ENCODE measurements around the gene DIP2A.
"Not testable (repeated sequence)": the region's sequence is repeated elsewhere in the genome, so short reads cannot be mapped to it uniquely, and the experiment has no call there.

DIP2A gene

DNA sequence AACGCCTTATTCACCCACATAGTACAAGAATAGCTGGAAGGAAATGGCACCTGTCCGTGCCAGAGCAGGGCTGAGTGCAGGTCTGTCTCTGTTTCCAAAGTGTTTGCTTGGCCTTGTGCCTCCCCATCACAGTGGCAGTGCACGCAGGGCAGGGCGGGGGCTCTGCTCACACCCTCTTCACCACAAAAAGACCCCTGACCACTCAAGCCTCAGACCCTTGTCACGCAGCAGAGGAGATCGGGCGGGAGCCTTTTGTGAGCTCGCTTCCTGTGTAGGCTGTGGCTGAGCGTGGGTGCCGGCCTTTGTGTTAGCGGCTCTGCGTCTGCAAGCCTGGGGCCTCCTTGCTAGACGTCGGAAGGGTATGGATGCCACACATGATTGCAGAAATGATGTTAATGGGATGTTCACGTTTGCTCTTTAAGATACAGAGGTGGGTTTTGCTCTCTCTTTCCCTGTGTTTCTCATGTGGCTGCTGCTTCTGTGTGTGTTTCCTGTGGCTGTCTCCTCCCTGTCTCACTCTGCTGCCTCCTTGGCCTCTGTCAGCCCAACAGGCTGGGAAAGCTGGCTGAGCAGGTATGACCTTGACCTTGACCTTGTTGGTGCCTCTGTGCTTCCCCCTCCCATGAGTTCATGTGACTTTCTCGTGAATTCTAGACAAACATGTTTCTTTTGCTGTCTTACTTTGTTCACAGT lies 100.7 kb downstream of the DIP2A start:
- no peak for DNase-seq

- DNase-seq: no peak
Observed at GRCh38 chr21:46560568-46561444, 102.1 kb downstream of the DIP2A start.

DNA sequence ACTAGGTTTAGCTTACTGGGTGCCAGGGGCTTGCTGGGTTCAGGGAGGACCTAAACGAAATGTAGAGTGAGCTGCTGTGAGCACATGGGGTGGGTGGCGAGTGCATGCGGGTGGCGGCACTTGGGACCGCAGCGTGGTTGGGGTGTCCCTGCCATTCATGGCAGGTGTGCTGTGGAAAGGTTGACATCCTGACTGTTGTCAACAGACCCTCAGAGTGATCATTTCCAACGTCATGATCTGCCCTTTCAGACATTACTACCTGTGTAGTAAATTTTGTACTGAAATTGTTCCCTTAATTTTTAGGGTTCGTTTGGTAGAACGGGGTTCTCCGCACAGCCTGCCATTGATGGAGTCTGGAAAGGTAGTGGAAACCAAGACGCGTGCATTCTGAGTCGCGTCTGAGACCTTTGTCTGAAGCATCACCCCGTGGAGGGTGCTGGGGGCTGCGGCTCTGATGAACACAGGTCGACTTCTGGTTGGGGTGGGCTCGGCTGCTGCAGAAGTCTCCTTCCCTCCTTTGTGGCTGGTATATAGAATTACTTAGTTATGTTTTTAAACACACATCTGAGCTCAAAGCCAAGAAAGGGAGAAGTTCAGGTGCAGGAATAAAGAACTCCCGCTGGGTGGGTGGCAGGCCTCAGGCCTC lies 102.9 kb downstream of the DIP2A start:
- DNase-seq: no peak

DNA sequence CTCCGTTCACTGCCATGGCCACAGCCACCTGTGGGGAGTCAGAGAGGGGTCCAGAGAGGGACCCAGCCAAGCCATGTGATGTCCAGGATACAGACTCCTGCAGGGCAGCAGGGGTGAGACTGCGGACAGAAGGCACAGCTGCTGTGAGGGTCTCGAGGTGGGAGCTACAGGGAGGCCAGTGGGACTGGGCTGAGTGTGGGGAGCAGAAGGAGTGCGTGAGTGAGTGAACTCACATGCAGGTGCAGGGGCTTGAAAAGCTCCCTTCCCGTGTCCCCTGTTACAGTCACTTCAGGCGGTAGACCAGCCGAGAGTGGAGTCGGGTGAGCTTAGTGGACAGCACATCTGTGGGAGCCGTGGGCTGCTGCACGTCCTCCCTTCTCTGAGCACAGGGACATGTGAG lies 103.8 kb downstream of the DIP2A start:
- no peak for DNase-seq

DNA sequence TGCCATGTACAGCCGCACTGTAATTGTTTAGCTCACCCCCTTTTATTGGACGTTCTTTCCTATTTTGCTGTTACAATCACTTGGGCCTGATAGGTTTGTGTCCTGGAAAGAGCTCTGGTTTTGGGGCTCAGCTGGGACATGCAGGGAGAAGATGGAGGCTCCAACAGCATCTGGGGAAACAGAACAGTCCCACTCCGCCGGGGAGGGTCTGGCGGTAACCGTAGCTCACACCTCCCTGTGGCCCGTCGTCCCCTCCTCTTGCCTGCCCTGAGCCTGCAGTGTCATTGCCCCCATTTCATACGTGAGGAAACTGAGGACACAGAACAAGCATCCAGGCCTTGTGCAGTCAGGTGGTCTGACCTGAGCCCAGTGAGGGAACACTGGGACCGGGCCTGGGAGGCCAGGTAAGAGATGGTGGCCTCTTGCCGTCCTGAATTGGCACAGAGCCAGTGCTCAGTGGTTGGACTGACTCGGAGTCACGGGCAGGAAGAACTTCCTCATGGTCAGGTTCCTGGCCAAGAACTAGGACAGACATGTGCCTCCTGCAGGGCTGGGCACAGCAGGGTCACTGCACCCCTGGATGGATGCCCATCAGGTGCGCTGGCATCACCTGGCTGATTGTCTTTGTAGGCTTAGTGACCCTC lies 104.4 kb downstream of the DIP2A start:
- DNase-seq: no peak

DNA sequence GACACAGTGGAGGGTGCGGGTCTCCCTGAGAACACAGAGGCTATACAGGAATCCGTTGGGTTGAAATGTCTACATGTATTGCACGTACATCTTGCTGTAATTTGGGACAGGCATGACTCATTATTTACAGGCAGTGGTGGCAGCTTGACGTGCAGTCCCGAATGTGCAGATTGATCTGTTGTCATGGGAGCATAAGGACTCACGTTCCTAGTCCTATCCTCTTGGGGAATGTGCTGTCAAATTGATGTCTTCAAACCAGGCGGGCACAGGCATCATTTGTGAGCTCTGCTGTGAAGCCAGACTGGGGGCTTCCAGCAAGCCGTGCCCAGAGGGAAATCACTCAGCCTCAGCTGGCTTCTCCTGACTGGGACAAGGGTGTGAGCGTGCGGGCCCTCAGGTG lies 105.7 kb downstream of the DIP2A start:
- DNase-seq: no peak

DNA sequence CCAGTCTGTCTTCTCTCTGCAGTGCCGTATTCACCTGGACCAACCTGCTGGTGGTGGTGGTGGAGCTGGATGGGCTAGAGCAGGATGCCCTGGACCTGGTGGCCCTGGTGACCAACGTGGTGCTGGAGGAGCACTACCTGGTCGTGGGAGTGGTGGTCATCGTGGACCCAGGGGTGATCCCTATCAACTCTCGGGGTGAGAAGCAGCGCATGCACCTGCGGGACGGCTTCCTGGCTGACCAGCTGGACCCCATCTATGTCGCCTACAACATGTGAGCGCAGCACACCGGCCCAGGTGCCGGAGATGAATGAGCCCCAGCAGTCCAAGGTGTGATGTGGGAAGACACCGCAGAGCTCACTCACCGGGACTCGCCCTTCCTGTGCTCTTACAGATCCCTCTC lies 108.7 kb downstream of the DIP2A start:
- DNase-seq: no peak

DNA sequence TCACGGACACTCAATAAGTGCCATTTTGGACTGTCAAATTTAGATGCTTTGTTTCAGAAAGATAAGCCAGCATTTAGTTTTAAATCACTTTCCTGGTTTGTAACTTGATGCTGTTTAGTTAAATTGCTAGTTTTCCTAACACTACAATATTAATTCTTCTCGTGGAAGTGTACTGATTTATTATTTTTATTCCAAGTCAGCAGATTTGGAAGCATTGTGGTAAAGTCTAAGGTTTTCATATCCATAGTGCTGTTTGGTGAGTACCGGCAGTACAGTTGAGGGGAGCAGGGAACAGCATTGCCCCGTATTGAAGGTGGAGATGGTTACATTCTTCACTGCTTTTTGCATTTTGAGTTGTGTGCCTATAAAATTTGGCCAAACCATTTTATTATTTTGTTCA lies 109.9 kb downstream of the DIP2A start:
- no peak for DNase-seq

DNA sequence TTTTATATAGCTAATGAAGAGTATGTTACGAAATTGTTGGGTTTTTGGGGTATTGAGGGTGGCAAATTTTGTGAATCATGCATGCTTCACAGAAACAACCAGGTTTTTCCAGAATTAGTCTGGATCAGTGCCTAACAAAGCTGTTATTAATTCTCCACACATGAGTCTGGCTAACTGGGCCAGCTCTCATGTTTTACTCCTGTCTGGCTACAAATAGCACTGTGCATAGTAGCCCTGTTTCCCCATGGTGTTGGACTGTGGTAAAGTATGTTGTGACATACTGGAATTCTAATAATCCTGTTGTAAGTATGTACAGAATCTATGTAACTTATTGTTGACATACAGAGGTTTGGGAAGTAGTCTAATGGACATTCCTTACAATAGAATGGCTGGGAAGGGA lies 110.4 kb downstream of the DIP2A start:
- DNase-seq: no peak

- no peak for DNase-seq
Observed at GRCh38 chr21:46570119-46570518, 111.4 kb downstream of the DIP2A start.

DNA sequence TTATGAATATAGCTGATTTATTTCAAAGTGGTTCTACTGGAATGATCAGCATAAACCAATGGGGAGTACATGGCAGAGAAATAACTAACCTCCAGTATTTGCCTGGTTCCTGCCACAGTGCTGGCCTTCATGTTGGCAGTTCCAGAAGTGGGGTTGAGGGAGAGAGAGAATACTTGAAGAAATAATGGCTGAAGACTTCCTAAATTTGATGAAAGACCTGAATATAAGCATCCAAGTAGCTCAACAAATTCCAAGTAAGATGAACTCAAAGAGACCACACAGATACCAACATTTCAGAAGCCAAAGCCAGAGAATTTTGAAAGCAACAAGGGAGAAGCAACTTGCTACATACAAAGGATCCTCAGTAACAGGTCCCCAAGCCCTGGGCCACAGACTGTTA lies 111.9 kb downstream of the DIP2A start:
- no peak for DNase-seq

DNA sequence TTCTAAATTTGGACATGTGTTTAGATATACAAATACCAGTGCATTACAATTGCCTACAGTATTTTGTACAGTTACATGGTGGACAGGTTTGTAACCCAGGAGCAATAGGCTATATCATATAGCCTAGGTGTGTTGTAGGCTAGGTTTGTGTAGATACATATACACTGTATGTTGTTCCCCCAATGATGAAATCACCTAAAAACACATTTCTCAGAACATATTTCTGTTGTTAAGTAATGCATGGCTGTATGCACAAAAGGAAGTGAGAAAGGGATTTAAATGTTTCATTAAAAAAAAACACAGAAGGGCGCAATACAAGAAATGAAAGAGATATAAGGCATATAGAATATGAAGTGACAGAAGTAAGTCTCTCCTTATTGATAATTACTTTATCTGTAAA lies 114.2 kb downstream of the DIP2A start:
- DNase-seq: no peak

- not testable (repeated sequence) for DNase-seq
Observed at GRCh38 chr21:46577786-46578185, 119.1 kb downstream of the DIP2A start.

DNA sequence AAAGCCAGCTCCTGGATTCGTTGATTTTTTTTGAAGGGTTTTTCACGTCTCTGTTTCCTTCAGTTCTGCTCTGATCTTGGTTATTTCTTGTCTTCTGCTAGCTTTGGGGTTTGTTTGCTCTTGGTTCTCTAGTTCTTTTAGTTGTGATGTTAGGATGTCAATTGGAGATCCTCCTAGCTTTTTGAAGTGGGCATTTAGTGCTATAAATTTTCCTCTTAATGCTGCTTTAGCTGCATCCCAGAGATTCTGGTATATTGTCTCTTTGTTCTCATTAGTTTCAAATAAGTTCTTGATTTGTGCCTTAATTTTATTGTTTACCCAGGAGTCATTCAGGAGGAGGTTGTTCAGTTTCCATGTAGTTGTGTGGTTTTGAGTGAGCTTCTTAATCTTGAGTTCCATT lies 120.7 kb downstream of the DIP2A start:
- DNase-seq: not testable (repeated sequence)

DNA sequence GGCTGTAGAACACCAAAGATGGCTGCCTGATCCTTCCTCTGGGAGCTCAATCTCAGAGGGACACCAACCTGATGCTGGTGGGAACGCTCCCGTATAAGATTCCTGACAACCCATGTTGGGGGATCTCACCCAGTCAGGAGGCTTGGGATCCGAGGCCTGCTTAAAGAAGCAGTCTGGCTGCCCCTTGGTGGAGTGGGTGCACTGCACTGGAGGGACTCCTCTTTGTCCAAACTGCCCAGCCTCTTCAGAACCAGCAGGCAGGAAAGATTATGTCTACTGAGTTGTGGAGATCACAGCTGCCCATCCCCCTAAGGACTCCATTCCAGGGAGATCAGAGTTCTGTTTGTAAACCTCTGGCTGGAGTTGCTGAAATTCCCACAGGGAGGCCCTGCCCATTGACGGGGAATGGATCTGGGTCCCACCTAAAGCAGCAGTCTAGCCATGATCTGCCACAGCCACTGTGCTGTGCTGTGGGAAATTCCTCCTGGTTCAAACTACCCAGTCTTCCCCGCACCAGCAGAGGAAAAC lies 123.2 kb downstream of the DIP2A start:
- DNase-seq: no peak

DNA sequence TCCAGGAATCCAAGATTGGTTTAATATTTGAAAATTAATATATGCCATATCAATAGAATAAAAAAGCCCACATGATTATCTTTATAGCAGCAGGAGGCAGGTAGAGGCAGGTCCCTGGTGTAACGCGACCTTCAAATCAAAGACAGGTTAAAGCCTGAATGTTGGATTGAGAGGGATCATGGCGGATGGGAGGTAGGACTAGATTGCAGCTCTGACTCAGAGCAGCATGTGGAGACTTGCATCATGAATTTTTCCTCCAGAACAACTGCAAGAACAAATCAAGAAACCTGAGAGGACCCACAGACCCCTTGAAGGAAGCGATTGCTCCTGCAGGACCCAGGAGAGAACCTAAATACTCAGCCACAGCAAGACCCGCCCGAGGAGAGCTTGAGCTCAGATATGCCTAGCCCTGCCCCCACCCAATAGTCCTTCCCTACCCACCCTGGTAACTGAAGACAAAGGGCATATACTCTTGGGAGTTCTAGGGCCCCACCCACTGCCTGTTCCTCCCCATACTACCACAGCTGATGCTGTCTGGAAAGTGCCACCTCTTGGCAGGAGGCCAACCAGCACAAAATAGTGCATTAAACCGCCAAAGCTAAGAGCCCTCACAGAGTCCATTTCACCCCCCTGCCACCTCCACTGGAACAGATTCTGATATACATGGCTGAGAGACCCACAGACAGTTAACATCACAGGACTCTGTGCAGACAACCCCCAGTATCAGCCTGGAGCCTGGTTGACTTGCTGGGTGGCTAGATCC lies 126.7 kb downstream of the DIP2A start:
- no peak for DNase-seq

DNA sequence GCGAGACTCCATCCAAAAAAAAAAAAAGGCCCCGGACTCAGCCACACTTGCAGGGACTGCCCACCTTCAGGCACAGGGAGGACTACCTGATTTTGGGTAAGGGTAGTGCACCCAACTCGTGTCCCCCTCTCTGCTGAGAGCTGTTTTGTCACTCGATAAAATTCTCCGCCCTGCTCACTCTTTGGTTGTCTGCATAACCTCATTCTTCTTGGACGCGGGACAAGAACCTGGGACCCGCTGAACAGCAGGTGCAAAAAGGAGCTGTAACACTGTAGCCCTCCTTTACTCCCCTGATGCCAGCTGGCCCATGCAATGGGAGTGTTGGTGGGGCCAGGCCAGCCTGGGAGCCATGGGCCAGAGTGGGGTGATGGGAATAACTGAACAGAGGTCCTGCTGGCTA lies 135.6 kb downstream of the DIP2A start:
- no peak for DNase-seq

DNA sequence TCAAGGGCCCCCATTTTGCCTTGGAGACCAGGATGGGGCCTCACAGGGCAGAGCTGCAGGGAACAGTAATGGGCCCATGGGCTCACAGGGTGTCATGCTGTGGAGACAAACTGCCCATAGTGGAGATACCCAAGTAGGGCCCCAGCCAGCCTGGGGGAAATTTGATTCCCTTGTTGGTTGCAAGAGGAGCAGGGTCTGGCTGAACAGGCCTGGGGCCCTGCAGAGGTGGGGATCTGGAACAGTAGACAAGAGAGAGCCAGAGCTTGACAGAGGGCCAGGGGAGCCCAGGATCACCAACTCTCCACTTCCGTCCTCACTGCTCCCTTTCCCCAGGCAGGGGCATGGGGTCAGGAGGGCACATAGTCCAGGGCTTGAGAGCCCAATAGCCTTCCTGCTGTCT lies 137.5 kb downstream of the DIP2A start:
- no peak for DNase-seq

GRCh38 chr21:46597031-46597430 lies 138.3 kb downstream of the DIP2A start:
- DNase-seq: no peak

GRCh38 chr21:46597896-46598343 lies 139.2 kb downstream of the DIP2A start:
- DNase-seq: no peak

GRCh38 chr21:46598581-46599572 lies 140.2 kb downstream of the DIP2A start:
- no peak for DNase-seq

All from GF-D8 (cell line).